Measurements from ENCODE around the gene MACROH2A2.

DNA sequence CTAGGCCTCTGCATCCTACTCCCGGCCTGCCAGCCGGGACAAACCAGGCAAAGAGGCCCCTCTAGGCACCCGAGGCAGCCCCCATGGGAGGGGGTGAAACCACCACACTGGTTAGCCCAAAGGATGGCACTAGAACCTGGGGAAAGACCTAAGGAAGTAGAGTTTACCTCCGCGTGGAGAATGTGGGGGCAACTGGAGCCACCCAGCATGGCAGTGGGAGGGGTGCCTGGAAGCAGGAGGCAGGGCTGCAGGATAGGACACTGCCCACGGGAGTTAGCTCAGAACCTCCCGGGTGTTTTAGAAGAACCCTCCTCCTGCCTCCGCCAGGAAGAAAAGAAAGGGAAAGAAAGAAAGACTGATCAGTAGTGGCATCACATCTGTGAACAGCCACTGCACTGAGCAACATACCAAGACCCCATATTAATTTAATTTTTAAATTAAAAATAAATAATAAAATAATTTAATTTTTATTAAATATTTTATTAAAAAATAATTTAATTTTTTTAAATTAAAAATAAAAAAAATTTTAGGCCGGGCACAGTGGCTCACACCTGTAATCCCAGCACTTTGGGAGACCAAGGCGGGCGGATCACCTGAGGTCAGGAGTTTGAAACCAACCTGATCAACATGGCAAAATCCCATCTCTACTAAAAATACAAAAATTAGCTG, 68.8 kb downstream of the MACROH2A2 start:
- TF ChIP-seq POLR2AphosphoS5 (IDR thresholded peaks at IDR 0.05) (no peak), POLR2A (IDR thresholded peaks at IDR 0.05) (no peak), EP300 (IDR thresholded peaks at IDR 0.05) (no peak)
- TF ChIP-seq, protein P1, sequence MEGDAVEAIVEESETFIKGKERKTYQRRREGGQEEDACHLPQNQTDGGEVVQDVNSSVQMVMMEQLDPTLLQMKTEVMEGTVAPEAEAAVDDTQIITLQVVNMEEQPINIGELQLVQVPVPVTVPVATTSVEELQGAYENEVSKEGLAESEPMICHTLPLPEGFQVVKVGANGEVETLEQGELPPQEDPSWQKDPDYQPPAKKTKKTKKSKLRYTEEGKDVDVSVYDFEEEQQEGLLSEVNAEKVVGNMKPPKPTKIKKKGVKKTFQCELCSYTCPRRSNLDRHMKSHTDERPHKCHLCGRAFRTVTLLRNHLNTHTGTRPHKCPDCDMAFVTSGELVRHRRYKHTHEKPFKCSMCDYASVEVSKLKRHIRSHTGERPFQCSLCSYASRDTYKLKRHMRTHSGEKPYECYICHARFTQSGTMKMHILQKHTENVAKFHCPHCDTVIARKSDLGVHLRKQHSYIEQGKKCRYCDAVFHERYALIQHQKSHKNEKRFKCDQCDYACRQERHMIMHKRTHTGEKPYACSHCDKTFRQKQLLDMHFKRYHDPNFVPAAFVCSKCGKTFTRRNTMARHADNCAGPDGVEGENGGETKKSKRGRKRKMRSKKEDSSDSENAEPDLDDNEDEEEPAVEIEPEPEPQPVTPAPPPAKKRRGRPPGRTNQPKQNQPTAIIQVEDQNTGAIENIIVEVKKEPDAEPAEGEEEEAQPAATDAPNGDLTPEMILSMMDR (IDR thresholded peaks at IDR 0.05) = no peak
